Gastroesophageal sphincter (tissue), 3 donors: ENCODE results near the gene DPYSL4.

ENCODE experiments used
- EP300 ChIP-seq: sonication (generic); formaldehyde crosslinking; IDR thresholded peaks from one replicate; pipeline ENCODE4 v1.6.1; 2017; ENCODE audit warnings: antibody characterized with exemption, mild to moderate bottlenecking
- POLR2A ChIP-seq, 2 donors: fragments of 450-650 bp; IDR thresholded peaks; one replicate each; pipeline ENCODE4 v1.6.1; 2017; ENCODE audit warnings: antibody characterized with exemption in 2 of 2, mild to moderate bottlenecking in 2 of 2, moderate library complexity in 1 of 2
- TF ChIP-seq, protein P1 (sequence below), 4 experiments: fragments of 200-600 bp in 2 of 4; fragments of 450-650 bp in 2 of 4; sonication (generic) in 1 of 4; IDR thresholded peaks; one replicate each; pipeline ENCODE4 v1.5.1; 2017 to 2019; ENCODE audit warnings: antibody characterized with exemption in 4 of 4, mild to moderate bottlenecking in 2 of 4, moderate library complexity in 2 of 4

DNA sequence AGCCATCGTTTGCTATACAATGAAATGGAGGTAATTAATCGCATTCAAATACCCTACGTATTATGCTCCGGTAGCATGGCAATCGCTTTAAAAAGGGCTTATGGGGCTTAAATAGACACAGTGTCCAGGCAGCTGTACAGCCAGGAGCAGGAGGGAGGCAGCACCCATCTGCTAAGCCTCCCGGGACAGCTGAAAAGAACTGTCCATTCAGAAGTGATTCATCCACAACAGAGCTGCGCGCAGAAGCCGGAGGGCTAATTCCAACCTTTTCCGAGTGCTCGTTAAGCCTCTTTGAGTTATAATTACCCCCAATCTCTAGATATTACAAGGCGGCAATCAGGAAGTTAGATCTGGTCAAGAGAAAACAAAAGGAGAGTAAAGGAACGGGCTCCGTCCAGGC is 58.3 kb downstream of the DPYSL4 start:
- TF ChIP-seq, protein P1, sequence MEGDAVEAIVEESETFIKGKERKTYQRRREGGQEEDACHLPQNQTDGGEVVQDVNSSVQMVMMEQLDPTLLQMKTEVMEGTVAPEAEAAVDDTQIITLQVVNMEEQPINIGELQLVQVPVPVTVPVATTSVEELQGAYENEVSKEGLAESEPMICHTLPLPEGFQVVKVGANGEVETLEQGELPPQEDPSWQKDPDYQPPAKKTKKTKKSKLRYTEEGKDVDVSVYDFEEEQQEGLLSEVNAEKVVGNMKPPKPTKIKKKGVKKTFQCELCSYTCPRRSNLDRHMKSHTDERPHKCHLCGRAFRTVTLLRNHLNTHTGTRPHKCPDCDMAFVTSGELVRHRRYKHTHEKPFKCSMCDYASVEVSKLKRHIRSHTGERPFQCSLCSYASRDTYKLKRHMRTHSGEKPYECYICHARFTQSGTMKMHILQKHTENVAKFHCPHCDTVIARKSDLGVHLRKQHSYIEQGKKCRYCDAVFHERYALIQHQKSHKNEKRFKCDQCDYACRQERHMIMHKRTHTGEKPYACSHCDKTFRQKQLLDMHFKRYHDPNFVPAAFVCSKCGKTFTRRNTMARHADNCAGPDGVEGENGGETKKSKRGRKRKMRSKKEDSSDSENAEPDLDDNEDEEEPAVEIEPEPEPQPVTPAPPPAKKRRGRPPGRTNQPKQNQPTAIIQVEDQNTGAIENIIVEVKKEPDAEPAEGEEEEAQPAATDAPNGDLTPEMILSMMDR (IDR thresholded peaks at IDR 0.05), result no peak
- TF ChIP-seq EP300 (no peak), POLR2A (IDR thresholded peaks at IDR 0.05) (no peak)
